Cardiac muscle cell (in vitro differentiated cells and primary cell): ENCODE results near the gene FAF1. TPM values are rescaled to one million over a fixed set of nuclear protein-coding genes. Genes with fewer than 3 reads are reported as not detected.

ENCODE experiments used
- DNase-seq, 2 donors: peaks; one replicate each; pipeline versions ENCODE4 v3.0.0 to v3.0.0-alpha.2; 2010 to 2017; ENCODE audit warnings: low read depth in 1 of 2, low spot score in 1 of 2
- H3K27ac ChIP-seq: fragments of 200-600 bp; sonication (generic); 2 replicates; pipeline ENCODE4 v1.5.1; 2016
- H3K27me3 ChIP-seq: fragments of 200-600 bp; sonication (generic); 2 replicates; pipeline ENCODE4 v1.6.0; 2016; ENCODE audit warnings: control low read depth
- H3K36me3 ChIP-seq: fragments of 200-600 bp; sonication (generic); 2 replicates; pipeline ENCODE4 v1.5.1; 2016; ENCODE audit warnings: control low read depth
- H3K4me1 ChIP-seq: fragments of 200-600 bp; sonication (generic); 2 replicates; pipeline ENCODE4 v1.8.1; 2017; ENCODE audit warnings: low read depth, mild to moderate bottlenecking, mixed run types
- H3K4me3 ChIP-seq: fragments of 200-600 bp; sonication (generic); 2 replicates; pipeline ENCODE4 v1.5.1; 2016; ENCODE audit warnings: mild to moderate bottlenecking
- H3K9me3 ChIP-seq: fragments of 200-600 bp; sonication (generic); 2 replicates; pipeline ENCODE4 v1.5.1; 2017; ENCODE audit warnings: low read depth, mild to moderate bottlenecking, control low read depth
- polyA plus RNA-seq: library from polyadenylated mRNA; unstranded; fragments of >200 nt; fragmentation: Nextera tagmentation; extraction: Ambion mirVana; gene quantifications from 2 replicates; pipeline ENCODE4 v1.2.1, GENCODE V29; 2016
- total RNA-seq: library from RNA; depleted of rRNA; stranded (reverse); fragments of >200 nt; gene quantifications from 2 replicates; pipeline ENCODE4 v1.2.3, GENCODE V29; 2016
- TF ChIP-seq, protein P1 (sequence below): IDR thresholded peaks from 2 replicates; pipeline ENCODE4 v1.5.1; 2012; ENCODE audit warnings: low read depth, mild to moderate bottlenecking, low read length

Gene FAF1
- total and polyA plus RNA-seq, 2 experiments from 2014 or later, result 24.3 to 76.7 TPM

DNA sequence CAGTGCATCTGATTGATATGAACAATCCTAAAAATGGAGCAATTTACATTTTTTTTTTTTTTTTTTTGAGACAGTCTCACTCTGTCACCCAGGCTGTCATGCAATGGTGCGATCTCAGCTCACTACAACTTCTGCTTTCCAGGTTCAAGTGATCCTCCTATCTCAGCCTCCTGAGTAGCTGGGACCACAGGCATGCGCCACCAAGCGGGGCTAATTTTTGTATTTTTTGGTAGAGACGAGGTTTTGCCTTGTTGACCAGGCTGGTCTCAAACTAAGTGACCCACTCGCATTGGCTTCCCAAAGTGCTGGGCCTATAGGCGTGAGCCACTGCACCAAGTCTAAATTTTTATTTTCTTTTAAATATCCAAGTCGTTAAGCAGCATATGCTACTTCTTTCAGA is 109.0 kb downstream of the FAF1 start:
- no peak for DNase-seq
- no peaks in the 10 kb centered on the region for H3K9me3 ChIP-seq
- no peaks in the 10 kb centered on the region for H3K27me3 ChIP-seq
- TF ChIP-seq, protein P1, sequence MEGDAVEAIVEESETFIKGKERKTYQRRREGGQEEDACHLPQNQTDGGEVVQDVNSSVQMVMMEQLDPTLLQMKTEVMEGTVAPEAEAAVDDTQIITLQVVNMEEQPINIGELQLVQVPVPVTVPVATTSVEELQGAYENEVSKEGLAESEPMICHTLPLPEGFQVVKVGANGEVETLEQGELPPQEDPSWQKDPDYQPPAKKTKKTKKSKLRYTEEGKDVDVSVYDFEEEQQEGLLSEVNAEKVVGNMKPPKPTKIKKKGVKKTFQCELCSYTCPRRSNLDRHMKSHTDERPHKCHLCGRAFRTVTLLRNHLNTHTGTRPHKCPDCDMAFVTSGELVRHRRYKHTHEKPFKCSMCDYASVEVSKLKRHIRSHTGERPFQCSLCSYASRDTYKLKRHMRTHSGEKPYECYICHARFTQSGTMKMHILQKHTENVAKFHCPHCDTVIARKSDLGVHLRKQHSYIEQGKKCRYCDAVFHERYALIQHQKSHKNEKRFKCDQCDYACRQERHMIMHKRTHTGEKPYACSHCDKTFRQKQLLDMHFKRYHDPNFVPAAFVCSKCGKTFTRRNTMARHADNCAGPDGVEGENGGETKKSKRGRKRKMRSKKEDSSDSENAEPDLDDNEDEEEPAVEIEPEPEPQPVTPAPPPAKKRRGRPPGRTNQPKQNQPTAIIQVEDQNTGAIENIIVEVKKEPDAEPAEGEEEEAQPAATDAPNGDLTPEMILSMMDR, result no peak
- no peaks in the 10 kb centered on the region for H3K4me1 ChIP-seq
- no peaks in the 10 kb centered on the region for H3K36me3 ChIP-seq
- no peak overlapping the region for H3K4me3 ChIP-seq
- H3K27ac ChIP-seq, result no peak overlapping the region

GRCh38 chr1:50847303-50847702 is 112.8 kb downstream of the FAF1 start:
- DNase-seq, result no peak
- Histone ChIP-seq H3K4me3 (no peak overlapping the region), H3K9me3 (no peaks in the 10 kb centered on the region), H3K4me1 (no peaks in the 10 kb centered on the region), H3K27me3 (no peaks in the 10 kb centered on the region), H3K36me3 (no peaks in the 10 kb centered on the region), H3K27ac (no peak overlapping the region)
- TF ChIP-seq, protein P1, result no peak

- Histone ChIP-seq H3K9me3 (no peaks in the 10 kb centered on the region), H3K27ac (no peak overlapping the region), H3K27me3 (no peaks in the 10 kb centered on the region), H3K4me3 (no peak overlapping the region), H3K36me3 (no peaks in the 10 kb centered on the region), H3K4me1 (no peaks in the 10 kb centered on the region)
- no peak for DNase-seq
- TF ChIP-seq, protein P1, result no peak
Observed at GRCh38 chr1:50846224-50846839, 113.7 kb downstream of the FAF1 start.

DNA sequence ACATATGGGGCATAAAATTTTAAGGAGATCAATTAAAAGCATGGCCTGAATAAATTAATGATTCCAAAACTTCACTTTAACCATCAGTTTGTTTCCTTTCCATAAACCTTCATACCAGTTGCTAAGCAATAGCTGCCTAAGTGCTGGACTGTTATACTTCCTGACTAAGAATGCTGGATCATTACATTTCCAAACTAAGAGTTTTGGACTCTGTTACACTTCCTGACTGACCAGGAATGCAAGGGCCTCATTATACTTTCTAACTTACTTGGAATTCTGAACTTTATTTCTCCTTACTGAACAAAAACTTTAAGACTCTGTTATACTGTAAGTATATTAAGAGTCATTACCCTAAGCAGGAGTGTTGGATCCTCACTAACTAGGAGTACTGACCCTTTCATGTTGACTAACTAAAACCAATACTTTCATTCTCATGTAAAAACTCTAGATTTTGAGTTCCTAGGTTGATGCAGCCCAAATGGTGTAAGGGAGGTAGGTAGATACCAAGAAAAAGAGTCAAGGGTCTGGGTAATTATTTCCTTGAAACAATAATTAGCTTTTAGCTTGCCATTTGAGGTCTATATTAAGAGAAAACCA is 118.2 kb downstream of the FAF1 start:
- Histone ChIP-seq H3K27me3 (no peaks in the 10 kb centered on the region), H3K4me1 (no peaks in the 10 kb centered on the region), H3K4me3 (no peak overlapping the region), H3K36me3 (no peaks in the 10 kb centered on the region), H3K9me3 (no peaks in the 10 kb centered on the region), H3K27ac (no peak overlapping the region)
- TF ChIP-seq, protein P1, result no peak
- peak in 1 of 2 donors; percentile 56 for DNase-seq

DNA sequence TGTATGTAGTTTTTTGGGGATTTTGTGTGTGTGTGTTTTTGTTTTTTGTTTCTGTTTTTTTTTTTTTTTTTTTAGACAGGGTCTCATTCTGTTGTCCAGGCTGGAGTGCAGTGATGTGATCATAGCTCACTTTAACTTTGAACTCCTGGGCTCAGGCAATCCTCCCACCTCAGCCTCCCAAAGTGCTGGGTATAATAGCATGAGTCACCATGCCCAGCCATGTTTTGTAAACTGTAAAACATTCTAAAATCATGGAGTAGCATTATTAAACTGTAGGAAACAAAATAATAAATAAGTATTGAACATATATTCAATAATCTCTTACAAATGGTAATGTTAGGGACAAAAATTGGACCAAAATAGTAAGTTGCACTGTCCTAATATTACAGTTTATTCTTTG is 124.0 kb downstream of the FAF1 start:
- TF ChIP-seq, protein P1, result no peak
- no peak for DNase-seq
- no peaks in the 10 kb centered on the region for H3K27me3 ChIP-seq
- no peak overlapping the region for H3K4me3 ChIP-seq
- H3K36me3 ChIP-seq, result no peaks in the 10 kb centered on the region
- H3K9me3 ChIP-seq, result no peaks in the 10 kb centered on the region
- H3K27ac ChIP-seq, result no peak overlapping the region
- H3K4me1 ChIP-seq, result no peaks in the 10 kb centered on the region
